Cardiac fibroblast (primary cell): ENCODE results near the gene ACVR1B.

Source experiments
- DNase-seq, 2 donors: peaks; one replicate each; pipeline versions ENCODE4 v3.0.0 to v3.0.0-alpha.2; 2010; ENCODE audit warnings: low read depth in 2 of 2
- H3K4me3 ChIP-seq, 2 donors: replicated peaks in 1 of 2; 1 replicate in 1 of 2; 2 replicates in 1 of 2; pipeline ENCODE4 v1.5.1; 2011; ENCODE audit warnings: low read depth in 2 of 2, low read length in 2 of 2, mild to moderate bottlenecking in 2 of 2, moderate library complexity in 1 of 2
- TF ChIP-seq, protein P1 (sequence below): IDR thresholded peaks from one replicate; pipeline ENCODE4 v1.5.1; 2011; ENCODE audit warnings: low read depth, mild to moderate bottlenecking, low read length, inconsistent platforms

The ACVR1B gene

GRCh38 chr12:52007982-52008510, 56.5 kb downstream of the ACVR1B start:
- TF ChIP-seq, protein P1, sequence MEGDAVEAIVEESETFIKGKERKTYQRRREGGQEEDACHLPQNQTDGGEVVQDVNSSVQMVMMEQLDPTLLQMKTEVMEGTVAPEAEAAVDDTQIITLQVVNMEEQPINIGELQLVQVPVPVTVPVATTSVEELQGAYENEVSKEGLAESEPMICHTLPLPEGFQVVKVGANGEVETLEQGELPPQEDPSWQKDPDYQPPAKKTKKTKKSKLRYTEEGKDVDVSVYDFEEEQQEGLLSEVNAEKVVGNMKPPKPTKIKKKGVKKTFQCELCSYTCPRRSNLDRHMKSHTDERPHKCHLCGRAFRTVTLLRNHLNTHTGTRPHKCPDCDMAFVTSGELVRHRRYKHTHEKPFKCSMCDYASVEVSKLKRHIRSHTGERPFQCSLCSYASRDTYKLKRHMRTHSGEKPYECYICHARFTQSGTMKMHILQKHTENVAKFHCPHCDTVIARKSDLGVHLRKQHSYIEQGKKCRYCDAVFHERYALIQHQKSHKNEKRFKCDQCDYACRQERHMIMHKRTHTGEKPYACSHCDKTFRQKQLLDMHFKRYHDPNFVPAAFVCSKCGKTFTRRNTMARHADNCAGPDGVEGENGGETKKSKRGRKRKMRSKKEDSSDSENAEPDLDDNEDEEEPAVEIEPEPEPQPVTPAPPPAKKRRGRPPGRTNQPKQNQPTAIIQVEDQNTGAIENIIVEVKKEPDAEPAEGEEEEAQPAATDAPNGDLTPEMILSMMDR, result no peak
- peak overlapping the region; percentile 70 to 90 for H3K4me3 ChIP-seq
- no peak for DNase-seq

DNA sequence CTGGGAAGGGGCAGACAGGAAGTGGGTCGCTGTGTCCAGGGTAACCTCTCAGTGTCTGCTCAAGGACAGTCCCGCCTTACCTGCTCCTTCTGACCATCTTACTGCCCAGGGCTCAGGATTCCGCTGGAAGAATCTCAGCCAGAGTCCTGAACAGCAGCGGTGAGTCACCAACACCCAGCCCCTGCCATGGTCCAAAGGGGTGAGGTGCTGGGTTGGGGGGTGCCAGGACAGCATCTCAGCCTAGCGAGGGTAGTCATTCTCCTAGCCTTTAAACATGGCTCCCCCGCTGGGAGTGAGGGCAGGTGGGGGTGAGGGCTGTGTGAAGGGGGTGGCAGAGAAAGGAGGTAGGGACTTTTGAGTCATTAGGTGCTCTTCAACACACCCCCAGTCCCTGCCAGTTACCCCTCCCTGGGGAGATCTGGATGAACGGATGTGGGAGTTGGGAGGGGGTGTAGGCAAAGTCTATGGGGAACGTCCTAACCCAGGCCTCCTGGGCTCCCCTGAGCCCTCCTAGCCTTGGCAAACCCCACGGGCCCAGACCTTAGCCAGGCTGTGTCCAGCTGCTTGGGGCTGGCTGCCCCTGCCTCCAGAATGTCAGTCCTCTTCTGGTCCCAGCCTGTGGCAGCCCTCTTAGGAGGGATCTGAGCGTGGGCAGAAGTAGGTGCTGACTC, 57.7 kb downstream of the ACVR1B start:
- DNase-seq, result peak in 1 of 2 donors; percentile 19
- H3K4me3 ChIP-seq, result peak overlapping the region; percentile 2 to 23
- TF ChIP-seq, protein P1, result no peak

DNA sequence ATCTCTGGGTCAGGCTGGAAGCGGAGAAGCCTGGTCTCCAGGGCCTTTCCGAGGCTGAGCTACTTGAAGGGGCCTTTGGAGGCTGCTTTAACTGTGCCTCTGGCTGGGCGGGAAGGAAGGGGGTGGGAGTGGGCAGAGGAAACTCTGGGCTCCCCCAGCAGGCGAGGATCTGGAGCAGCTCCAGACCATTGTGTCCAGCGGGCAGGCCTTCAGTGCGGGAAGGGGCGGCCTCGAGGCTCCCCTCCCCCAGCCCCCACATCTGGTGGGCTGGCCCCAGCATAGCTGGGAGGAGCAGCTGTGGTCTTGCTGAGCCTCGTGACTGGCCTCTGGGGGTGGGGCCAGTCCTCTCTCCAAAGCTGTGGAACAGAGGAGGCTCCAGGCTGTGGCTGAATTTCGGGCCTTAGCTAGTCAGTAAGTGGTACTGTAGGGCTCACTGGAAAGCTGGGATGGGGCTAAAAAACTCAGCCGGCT, 58.7 kb downstream of the ACVR1B start:
- TF ChIP-seq, protein P1, result no peak
- H3K4me3 ChIP-seq, result peak overlapping the region; percentile 5 to 22
- peak; percentile 81 to 98 for DNase-seq

GRCh38 chr12:52010692-52011601, 59.4 kb downstream of the ACVR1B start:
- H3K4me3 ChIP-seq, result peak overlapping the region; percentile 2 to 22
- DNase-seq, result no peak
- TF ChIP-seq, protein P1, result no peak

DNA sequence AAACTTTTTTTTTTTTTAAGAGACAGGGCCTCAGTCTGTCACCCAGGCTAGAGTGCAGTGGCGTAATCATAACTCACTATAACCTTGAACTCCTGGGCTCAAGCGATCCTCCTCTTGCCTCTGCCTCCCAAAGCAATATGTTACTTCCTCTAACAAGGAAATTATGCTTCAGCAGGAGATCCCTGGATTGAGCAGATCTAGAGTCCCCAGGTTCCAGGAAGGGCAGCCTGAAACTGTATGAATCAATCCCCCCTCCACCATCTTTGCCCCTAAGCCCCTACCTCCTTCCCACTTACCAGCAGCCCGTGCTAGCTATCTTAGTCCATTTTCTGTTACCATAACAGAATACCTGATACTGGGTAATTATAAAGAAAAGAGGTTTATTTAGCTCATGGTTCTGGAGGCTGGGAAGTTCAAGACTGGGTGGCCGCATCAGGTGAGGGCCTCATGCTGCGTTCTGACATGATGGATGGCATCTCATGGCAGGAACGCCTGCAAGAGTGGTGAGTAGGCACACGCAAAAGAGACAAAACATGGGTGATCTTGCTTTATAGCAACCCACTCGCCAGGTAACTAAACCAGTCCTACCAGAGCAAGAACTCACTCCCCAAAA, 60.2 kb downstream of the ACVR1B start:
- DNase-seq, result no peak
- TF ChIP-seq, protein P1, result no peak
- H3K4me3 ChIP-seq, result no peak overlapping the region

DNA sequence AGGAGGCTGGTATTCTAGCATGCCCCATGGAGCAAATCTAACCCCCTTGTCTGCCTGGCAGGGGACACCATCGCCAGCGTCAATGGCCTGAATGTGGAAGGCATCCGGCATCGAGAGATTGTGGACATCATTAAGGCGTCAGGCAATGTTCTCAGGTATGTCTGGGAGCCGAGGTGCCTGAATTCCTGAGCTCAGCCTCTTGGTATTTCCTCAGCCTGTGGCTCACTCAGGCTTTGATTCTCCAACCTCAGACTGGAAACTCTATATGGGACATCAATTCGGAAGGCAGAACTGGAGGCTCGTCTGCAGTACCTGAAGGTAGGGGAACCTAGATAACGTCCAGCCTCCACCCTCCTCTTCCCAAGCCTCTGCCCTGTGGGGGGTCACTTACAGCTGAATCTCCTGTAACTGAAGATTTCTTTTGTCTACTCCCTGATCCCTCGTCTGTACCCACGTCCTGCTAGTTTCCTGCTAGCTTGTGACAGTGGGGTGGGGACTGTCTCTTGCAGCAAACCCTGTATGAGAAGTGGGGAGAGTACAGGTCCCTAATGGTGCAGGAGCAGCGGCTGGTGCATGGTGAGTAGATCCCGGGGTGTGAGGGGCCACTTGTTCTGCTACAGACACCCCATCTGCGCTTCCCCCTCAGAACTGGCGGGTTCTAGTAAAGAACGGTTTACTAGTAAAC, 62.3 kb downstream of the ACVR1B start:
- TF ChIP-seq, protein P1, result no peak
- DNase-seq, result no peak
- H3K4me3 ChIP-seq, result no peak overlapping the region
